ENCODE measurements around the gene TMEM129. TPM values are rescaled to one million over a fixed set of nuclear protein-coding genes. Genes with fewer than 3 reads are reported as not detected.

The TMEM129 gene
- total RNA-seq, 4 donors from 2014 or later = 50.4 to 77.2 (median 57.6) TPM

DNA sequence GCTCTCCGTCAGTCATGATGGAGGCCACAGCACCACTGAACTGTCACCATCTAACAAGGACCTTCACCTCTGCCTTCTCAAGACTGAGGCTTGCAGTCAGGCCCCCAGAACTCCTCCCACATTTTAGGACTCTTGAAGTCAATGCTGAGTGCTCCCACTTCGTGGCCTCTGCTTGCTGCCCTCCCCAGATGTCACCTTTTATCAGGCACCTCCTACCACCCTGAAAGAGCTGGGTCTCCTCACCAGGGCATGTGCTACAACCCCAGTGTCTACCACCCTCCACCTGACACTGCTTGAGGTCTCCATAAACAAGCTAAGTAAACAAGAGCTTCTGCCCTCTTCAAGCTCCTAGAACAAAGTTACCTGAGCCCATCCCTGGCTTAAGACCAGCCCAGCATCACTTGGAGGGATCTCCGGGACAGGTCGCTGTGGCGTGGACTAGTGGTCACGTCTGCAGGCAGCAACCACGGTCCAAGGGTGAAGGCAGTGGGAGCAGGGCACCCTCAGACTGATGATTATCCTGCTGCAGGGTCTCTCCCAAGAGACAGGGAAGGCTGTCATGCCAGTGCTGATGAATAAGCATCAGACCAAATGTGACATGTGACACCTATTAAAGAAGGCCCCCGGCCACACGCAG, 29.3 kb downstream of the TMEM129 start:
- 81% methylated on average over 9 of the region's 9 CpGs for WGBS
- Histone ChIP-seq H3K9me3 (no peaks in the 10 kb centered on the region), H3K4me3 (no peak overlapping the region), H3K4me1 (peaks cover 4% of the 10 kb centered on the region), H3K27me3 (no peaks in the 10 kb centered on the region), H3K27ac (no peak overlapping the region), H3K36me3 (peaks cover 55% of the 10 kb centered on the region)
- TF ChIP-seq EP300 (IDR thresholded peaks at IDR 0.05) (no peak), POLR2AphosphoS5 (IDR thresholded peaks at IDR 0.05) (no peak), POLR2A (IDR thresholded peaks at IDR 0.05) (no peak)
- TF ChIP-seq, protein P1, sequence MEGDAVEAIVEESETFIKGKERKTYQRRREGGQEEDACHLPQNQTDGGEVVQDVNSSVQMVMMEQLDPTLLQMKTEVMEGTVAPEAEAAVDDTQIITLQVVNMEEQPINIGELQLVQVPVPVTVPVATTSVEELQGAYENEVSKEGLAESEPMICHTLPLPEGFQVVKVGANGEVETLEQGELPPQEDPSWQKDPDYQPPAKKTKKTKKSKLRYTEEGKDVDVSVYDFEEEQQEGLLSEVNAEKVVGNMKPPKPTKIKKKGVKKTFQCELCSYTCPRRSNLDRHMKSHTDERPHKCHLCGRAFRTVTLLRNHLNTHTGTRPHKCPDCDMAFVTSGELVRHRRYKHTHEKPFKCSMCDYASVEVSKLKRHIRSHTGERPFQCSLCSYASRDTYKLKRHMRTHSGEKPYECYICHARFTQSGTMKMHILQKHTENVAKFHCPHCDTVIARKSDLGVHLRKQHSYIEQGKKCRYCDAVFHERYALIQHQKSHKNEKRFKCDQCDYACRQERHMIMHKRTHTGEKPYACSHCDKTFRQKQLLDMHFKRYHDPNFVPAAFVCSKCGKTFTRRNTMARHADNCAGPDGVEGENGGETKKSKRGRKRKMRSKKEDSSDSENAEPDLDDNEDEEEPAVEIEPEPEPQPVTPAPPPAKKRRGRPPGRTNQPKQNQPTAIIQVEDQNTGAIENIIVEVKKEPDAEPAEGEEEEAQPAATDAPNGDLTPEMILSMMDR (IDR thresholded peaks at IDR 0.05) = no peak
- DNase-seq (ENCODE audit: low spot score in 2 of 2) = no peak

DNA sequence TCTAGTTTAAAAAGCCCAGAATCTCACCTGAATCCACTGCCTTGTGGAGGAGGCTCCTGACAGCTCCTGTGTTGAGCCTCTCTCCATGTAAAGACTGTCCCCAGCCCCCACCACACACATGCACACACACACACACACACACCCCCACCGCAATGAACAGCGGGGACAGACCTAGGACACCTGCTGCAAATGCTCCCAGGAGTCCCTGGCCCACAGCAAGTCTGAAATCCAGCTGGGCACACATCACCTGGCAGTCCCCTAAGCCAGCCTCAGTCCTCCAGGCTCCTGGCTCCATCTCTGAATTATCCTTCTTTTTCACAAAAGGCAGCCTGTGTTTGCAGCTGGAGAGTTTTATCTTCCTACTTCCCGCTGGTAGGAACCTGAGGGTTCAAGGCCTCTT, 30.4 kb downstream of the TMEM129 start:
- Histone ChIP-seq H3K36me3 (peaks cover 44% of the 10 kb centered on the region), H3K4me3 (no peak overlapping the region), H3K4me1 (peaks cover 4% of the 10 kb centered on the region), H3K27ac (no peak overlapping the region), H3K9me3 (no peaks in the 10 kb centered on the region), H3K27me3 (no peaks in the 10 kb centered on the region)
- no peak for DNase-seq (ENCODE audit: low spot score in 2 of 2)
- TF ChIP-seq, protein P1 (IDR thresholded peaks at IDR 0.05) = no peak
- TF ChIP-seq POLR2AphosphoS5 (IDR thresholded peaks at IDR 0.05) (no peak), EP300 (IDR thresholded peaks at IDR 0.05) (no peak), POLR2A (IDR thresholded peaks at IDR 0.05) (no peak)
- 93% methylated on average over 3 of the region's 3 CpGs for WGBS

DNA sequence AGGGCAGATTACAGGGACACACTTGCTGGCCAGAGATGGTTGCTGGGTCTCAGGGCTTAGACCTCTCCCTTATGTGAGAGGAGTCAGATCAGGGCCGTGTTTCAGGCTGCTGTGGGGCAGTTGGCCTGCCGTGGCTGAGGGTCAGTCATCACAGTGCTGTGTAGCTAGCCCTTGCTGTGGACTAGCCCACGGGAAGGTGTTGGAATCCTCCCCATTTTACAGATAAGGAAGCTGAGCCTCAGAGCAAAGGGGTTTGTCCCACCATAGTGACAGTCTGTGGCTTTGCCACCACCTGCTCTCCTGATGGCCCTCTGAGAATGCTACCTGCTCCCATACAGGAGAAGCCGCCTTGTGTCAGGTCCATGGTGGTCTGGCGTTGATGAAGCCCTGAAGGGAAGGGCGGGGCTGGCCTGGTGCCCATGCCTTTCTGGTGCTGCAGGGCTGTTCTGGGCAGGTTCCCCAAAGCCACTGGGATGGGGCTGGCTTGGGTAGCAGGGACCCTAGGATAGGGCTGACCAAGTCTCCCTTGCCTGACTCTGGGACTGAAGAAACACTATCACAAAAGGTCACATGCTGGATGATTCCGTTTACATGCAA, 34.6 kb downstream of the TMEM129 start:
- WGBS = 51% methylated on average over 4 of the region's 7 CpGs
- peaks cover 13% of the 10 kb centered on the region for H3K36me3 ChIP-seq
- no peak overlapping the region for H3K27ac ChIP-seq
- no peaks in the 10 kb centered on the region for H3K27me3 ChIP-seq
- DNase-seq (ENCODE audit: low spot score in 2 of 2) = no peak
- H3K4me3 ChIP-seq = no peak overlapping the region
- TF ChIP-seq POLR2A (IDR thresholded peaks at IDR 0.05) = no peak
- TF ChIP-seq, protein P1 (IDR thresholded peaks at IDR 0.05) = no peak
- TF ChIP-seq POLR2AphosphoS5 (IDR thresholded peaks at IDR 0.05) = no peak
- TF ChIP-seq EP300 (IDR thresholded peaks at IDR 0.05) = no peak
- peaks cover 22% of the 10 kb centered on the region for H3K4me1 ChIP-seq
- no peaks in the 10 kb centered on the region for H3K9me3 ChIP-seq

GRCh38 chr4:1685235-1686150, 35.6 kb downstream of the TMEM129 start:
- H3K4me3 ChIP-seq = peak overlapping the region; percentile 76

More at GRCh38 chr4:1685235-1686150, 35.6 kb downstream of the TMEM129 start:
- H3K27ac ChIP-seq = no peak overlapping the region
- peaks cover 22% of the 10 kb centered on the region for H3K4me1 ChIP-seq
- WGBS = 85% methylated on average over 11 of the region's 23 CpGs
- TF ChIP-seq POLR2A (IDR thresholded peaks at IDR 0.05) (no peak), POLR2AphosphoS5 (IDR thresholded peaks at IDR 0.05) (no peak), EP300 (IDR thresholded peaks at IDR 0.05) (no peak)
- TF ChIP-seq, protein P1 (IDR thresholded peaks at IDR 0.05) = no peak
- DNase-seq (ENCODE audit: low spot score in 2 of 2) = no peak
- no peaks in the 10 kb centered on the region for H3K27me3 ChIP-seq
- H3K9me3 ChIP-seq = no peaks in the 10 kb centered on the region
- H3K36me3 ChIP-seq = peaks cover 3% of the 10 kb centered on the region
